ENCODE data around the gene AADACL4. TPM values are rescaled to one million over a fixed set of nuclear protein-coding genes. Genes with fewer than 3 reads are reported as not detected.

Gene AADACL4
- total and polyA plus RNA-seq, 2 of the 8 experiments (the other 6 are each of a cell fraction or from before 2014, with no cell fraction given), result 0.08 TPM; not detected in 1

- no peak for TF ChIP-seq CHD7 (IDR thresholded peaks at IDR 0.05; ENCODE audit: insufficient replicate concordance, low read length)
- TF ChIP-seq HDAC2 (IDR thresholded peaks at IDR 0.05; ENCODE audit: borderline replicate concordance in 1 of 2, low read depth in 2 of 2, low read length in 2 of 2), result no peak
- no peak for TF ChIP-seq CREB1 (IDR thresholded peaks at IDR 0.05)
- TF ChIP-seq USF2 (IDR thresholded peaks at IDR 0.05; ENCODE audit: low read length), result no peak
- TF ChIP-seq CTBP2 (IDR thresholded peaks at IDR 0.05; ENCODE audit: borderline replicate concordance, insufficient read depth, insufficient read length, low read length), result no peak
- TF ChIP-seq MAX (IDR thresholded peaks at IDR 0.05), result no peak
Measured at GRCh38 chr1:12634156-12634555, 9.7 kb upstream of the AADACL4 start (continued).

All from H1 (cell line).